SH-SY5Y (cell line): ENCODE data around the gene HARBI1.

ENCODE experiments used
- GATA2 ChIP-seq: IDR thresholded peaks from 2 replicates; pipeline ENCODE4 v1.6.1; 2011; ENCODE audit warnings: mild to moderate bottlenecking, low read depth, low read length
- GATA3 ChIP-seq: IDR thresholded peaks from 2 replicates; pipeline ENCODE4 v1.6.1; 2011; ENCODE audit warnings: low read depth, mild to moderate bottlenecking, low read length, moderate library complexity

GRCh38 chr11:46659908-46660307 lies 42.9 kb upstream of the HARBI1 start:
- TF ChIP-seq GATA3: no peak
- no peak for TF ChIP-seq GATA2
